C4-2B (cell line): Measurements from ENCODE around the gene NUFIP1.

ENCODE experiments used
- ZFX ChIP-seq: fragments of 450-650 bp; IDR thresholded peaks from 2 replicates; pipeline ENCODE4 v1.6.1; 2017
- TF ChIP-seq, protein P1 (sequence below): fragments of 450-650 bp; conservative IDR thresholded peaks from 2 replicates; pipeline ENCODE4 v1.5.1; 2017; ENCODE audit warnings: mild to moderate bottlenecking

DNA sequence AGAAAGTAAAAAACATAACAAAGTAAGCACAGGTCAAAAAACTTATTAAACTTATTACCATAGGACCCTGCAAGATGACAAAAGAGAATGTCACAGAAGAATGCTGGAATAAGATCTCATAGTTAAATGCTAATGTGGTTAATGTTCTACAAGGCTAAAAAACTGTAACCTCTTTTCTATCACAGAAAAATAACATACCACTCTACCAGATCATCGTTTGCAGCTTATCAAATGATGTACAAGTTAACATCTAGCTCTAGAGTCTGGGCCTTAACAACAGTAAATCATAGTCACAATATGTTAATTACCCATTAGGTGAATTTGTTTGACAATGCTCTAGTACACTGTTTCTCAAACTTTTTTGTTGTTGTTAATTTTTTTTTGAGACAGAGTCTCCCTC lies 53.0 kb downstream of the NUFIP1 start:
- TF ChIP-seq, protein P1, sequence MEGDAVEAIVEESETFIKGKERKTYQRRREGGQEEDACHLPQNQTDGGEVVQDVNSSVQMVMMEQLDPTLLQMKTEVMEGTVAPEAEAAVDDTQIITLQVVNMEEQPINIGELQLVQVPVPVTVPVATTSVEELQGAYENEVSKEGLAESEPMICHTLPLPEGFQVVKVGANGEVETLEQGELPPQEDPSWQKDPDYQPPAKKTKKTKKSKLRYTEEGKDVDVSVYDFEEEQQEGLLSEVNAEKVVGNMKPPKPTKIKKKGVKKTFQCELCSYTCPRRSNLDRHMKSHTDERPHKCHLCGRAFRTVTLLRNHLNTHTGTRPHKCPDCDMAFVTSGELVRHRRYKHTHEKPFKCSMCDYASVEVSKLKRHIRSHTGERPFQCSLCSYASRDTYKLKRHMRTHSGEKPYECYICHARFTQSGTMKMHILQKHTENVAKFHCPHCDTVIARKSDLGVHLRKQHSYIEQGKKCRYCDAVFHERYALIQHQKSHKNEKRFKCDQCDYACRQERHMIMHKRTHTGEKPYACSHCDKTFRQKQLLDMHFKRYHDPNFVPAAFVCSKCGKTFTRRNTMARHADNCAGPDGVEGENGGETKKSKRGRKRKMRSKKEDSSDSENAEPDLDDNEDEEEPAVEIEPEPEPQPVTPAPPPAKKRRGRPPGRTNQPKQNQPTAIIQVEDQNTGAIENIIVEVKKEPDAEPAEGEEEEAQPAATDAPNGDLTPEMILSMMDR, result no peak
- no peak for TF ChIP-seq ZFX
